Fibroblast of lung (primary cell): ENCODE data around the gene RUNX2.

ENCODE experiments used
- EZH2 ChIP-seq: IDR thresholded peaks from 2 replicates; pipeline ENCODE4 v1.5.1; 2012; ENCODE audit warnings: low read length, control low read depth, mild to moderate bottlenecking; ENCODE audit errors: missing control alignments
- TF ChIP-seq, protein P1 (sequence below), 2 donors: IDR thresholded peaks in 1 of 2; conservative IDR thresholded peaks in 1 of 2; 1 replicate in 1 of 2; 2 replicates in 1 of 2; pipeline ENCODE4 v1.5.1; 2011 to 2012; ENCODE audit warnings: low read length in 2 of 2, control low read depth in 1 of 2, inconsistent platforms in 1 of 2, low read depth in 1 of 2, mild to moderate bottlenecking in 1 of 2

GRCh38 chr6:45438849-45439406 is 110.8 kb downstream of the RUNX2 start:
- TF ChIP-seq EZH2, result no peak
- TF ChIP-seq, protein P1, sequence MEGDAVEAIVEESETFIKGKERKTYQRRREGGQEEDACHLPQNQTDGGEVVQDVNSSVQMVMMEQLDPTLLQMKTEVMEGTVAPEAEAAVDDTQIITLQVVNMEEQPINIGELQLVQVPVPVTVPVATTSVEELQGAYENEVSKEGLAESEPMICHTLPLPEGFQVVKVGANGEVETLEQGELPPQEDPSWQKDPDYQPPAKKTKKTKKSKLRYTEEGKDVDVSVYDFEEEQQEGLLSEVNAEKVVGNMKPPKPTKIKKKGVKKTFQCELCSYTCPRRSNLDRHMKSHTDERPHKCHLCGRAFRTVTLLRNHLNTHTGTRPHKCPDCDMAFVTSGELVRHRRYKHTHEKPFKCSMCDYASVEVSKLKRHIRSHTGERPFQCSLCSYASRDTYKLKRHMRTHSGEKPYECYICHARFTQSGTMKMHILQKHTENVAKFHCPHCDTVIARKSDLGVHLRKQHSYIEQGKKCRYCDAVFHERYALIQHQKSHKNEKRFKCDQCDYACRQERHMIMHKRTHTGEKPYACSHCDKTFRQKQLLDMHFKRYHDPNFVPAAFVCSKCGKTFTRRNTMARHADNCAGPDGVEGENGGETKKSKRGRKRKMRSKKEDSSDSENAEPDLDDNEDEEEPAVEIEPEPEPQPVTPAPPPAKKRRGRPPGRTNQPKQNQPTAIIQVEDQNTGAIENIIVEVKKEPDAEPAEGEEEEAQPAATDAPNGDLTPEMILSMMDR (conservative IDR thresholded peaks at IDR 0.05 in 1 of 2, IDR thresholded peaks at IDR 0.05 in 1 of 2; ENCODE audit: low read depth in 1 of 2, low read length in 2 of 2), result no peak
